ENCODE measurements around the gene TBX1.

- no peak for TF ChIP-seq CTCF (IDR thresholded peaks at IDR 0.05 in 2 of 3, conservative IDR thresholded peaks at IDR 0.05 in 1 of 3; ENCODE audit: control insufficient read depth in 2 of 3, extremely low read depth in 1 of 3, insufficient read depth in 1 of 3, low read depth in 3 of 3, low read length in 3 of 3)
- no peak for TF ChIP-seq RAD51 (IDR thresholded peaks at IDR 0.05)
- TF ChIP-seq RELB (IDR thresholded peaks at IDR 0.05; ENCODE audit: low read depth), result no peak
- TF ChIP-seq SP1 (IDR thresholded peaks at IDR 0.05; ENCODE audit: low read depth, low read length), result no peak
- no peak for TF ChIP-seq REST (IDR thresholded peaks at IDR 0.05; ENCODE audit: low read depth, low read length)
- TF ChIP-seq SMAD5 (IDR thresholded peaks at IDR 0.05; ENCODE audit: low read depth), result no peak
- TF ChIP-seq MYC (IDR thresholded peaks at IDR 0.05; ENCODE audit: insufficient read depth, insufficient read length, insufficient replicate concordance, low read length, severe bottlenecking), result no peak
- no peak for TF ChIP-seq JUND (IDR thresholded peaks at IDR 0.05; ENCODE audit: low read depth, low read length)
- TF ChIP-seq TARDBP (IDR thresholded peaks at IDR 0.05; ENCODE audit: borderline replicate concordance), result no peak
These were observed 2.3 kb upstream of the TBX1 start for GRCh38 chr22:19757985-19758895.
